ENCODE results near the gene SNPH. TPM values are rescaled to one million over a fixed set of nuclear protein-coding genes. Genes with fewer than 3 reads are reported as not detected.

Gene SNPH
- polyA plus RNA-seq, 1 donor, result 2.3 TPM

DNA sequence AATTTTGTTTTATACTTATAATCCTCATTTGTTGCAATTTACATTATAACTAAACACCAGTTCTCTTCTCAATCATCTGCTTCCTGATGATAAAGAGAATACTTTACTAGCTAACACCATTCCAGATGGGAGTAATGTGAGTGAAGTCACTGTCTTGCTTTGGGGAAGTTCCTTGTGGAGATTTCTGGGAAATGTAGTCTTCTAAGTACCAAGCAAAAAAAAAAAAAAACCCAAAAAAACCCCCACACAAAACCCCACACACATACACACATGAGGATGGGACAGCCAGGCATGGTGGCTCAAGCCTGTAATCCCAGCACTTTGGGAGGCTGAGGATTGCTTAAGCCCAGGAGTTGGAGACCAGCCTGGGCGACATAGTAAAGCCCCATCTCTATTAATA lies 2.2 kb upstream of the SNPH start:
- Histone ChIP-seq H3K9me3 (ENCODE audit: control insufficient read depth, low read depth, low read length) (no peaks in the 10 kb centered on the region), H3K4me3 (ENCODE audit: low read length) (no peak overlapping the region), H3K27me3 (ENCODE audit: control insufficient read depth, insufficient read depth, low read length) (no peaks in the 10 kb centered on the region), H3K4me1 (ENCODE audit: control insufficient read depth, insufficient read depth, low read length) (no peaks in the 10 kb centered on the region), H3K27ac (ENCODE audit: low read length) (no peak overlapping the region), H3K36me3 (ENCODE audit: control insufficient read depth, insufficient read depth, low read length) (no peaks in the 10 kb centered on the region)
- DNase-seq, result no peak
- WGBS (ENCODE audit: insufficient coverage, low lambda C conversion rate), result no CpG with 5 or more reads among the region's 1 CpG

- DNase-seq, result no peak
Measured at GRCh38 chr20:1264727-1265126, 1.4 kb upstream of the SNPH start.

DNA sequence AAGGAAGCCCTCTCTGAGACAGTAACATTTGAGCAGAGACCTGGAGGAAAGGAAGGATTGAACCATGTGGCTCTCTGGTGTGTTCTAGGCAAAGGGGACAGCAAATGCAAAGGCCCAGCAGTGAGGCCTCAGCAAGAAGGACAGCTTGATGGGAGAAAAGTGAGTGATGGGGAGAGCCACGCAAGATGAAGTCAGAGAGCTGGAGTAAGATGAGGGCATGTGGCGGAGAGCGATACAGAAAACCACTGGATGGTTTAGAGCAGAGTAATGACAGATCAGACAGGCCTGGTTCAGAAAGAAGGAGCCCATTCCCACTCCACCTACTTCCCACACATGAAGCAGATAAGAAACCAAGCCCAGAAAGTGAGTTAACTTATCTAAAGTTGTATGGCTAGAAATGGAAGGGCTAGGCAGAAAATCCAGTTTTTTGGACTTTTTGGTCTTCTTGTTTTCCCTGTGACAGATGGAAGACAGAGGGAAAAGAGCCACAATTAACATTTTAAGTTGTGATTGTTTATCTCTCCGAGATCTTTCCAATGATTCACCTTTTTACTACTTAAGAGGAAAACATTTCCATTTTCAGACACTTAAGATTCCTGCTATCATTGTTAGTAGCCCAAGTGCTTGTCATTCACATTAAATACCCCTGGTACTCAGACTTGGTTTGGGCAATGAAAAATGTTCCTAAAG lies 723 bp upstream of the SNPH start:
- WGBS (ENCODE audit: insufficient coverage, low lambda C conversion rate), result 60% methylated on average over 1 of the region's 4 CpGs
- Histone ChIP-seq H3K9me3 (ENCODE audit: control insufficient read depth, low read depth, low read length) (no peaks in the 10 kb centered on the region), H3K27ac (ENCODE audit: low read length) (no peak overlapping the region), H3K27me3 (ENCODE audit: control insufficient read depth, insufficient read depth, low read length) (no peaks in the 10 kb centered on the region), H3K4me1 (ENCODE audit: control insufficient read depth, insufficient read depth, low read length) (no peaks in the 10 kb centered on the region), H3K4me3 (ENCODE audit: low read length) (no peak overlapping the region), H3K36me3 (ENCODE audit: control insufficient read depth, insufficient read depth, low read length) (no peaks in the 10 kb centered on the region)
- DNase-seq, result no peak

More at GRCh38 chr20:1264727-1265126, 1.4 kb upstream of the SNPH start:
- no peaks in the 10 kb centered on the region for H3K27me3 ChIP-seq (ENCODE audit: control insufficient read depth, insufficient read depth, low read length)
- no peak overlapping the region for H3K27ac ChIP-seq (ENCODE audit: low read length)
- no CpG with 5 or more reads among the region's 2 CpGs for WGBS (ENCODE audit: insufficient coverage, low lambda C conversion rate)
- H3K36me3 ChIP-seq (ENCODE audit: control insufficient read depth, insufficient read depth, low read length), result no peaks in the 10 kb centered on the region
- H3K4me3 ChIP-seq (ENCODE audit: low read length), result no peak overlapping the region
- no peaks in the 10 kb centered on the region for H3K9me3 ChIP-seq (ENCODE audit: control insufficient read depth, low read depth, low read length)
- H3K4me1 ChIP-seq (ENCODE audit: control insufficient read depth, insufficient read depth, low read length), result no peaks in the 10 kb centered on the region

DNA sequence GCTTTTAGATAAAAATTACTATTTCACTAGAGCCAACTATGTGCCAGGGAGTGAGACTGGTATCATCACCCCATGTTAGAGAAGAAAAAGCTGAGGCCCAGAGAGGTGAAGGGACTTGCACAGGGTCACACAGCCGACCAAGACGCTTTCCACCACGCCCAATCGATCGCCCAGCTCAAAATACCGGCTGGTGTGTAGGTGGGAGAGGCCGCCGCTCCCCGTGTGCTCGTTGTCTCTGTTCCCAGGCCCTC lies 253 bp upstream of the SNPH start:
- Histone ChIP-seq H3K27ac (ENCODE audit: low read length) (no peak overlapping the region), H3K4me1 (ENCODE audit: control insufficient read depth, insufficient read depth, low read length) (no peaks in the 10 kb centered on the region), H3K9me3 (ENCODE audit: control insufficient read depth, low read depth, low read length) (no peaks in the 10 kb centered on the region), H3K4me3 (ENCODE audit: low read length) (peak overlapping the region; percentile 45), H3K27me3 (ENCODE audit: control insufficient read depth, insufficient read depth, low read length) (no peaks in the 10 kb centered on the region), H3K36me3 (ENCODE audit: control insufficient read depth, insufficient read depth, low read length) (no peaks in the 10 kb centered on the region)
- DNase-seq, result no peak
- no CpG with 5 or more reads among the region's 10 CpGs for WGBS (ENCODE audit: insufficient coverage, low lambda C conversion rate)

- no peaks in the 10 kb centered on the region for H3K9me3 ChIP-seq (ENCODE audit: control insufficient read depth, low read depth, low read length)
- no peaks in the 10 kb centered on the region for H3K36me3 ChIP-seq (ENCODE audit: control insufficient read depth, insufficient read depth, low read length)
- WGBS (ENCODE audit: insufficient coverage, low lambda C conversion rate), result no CpG with 5 or more reads among the region's 8 CpGs
- DNase-seq, result no peak
- no peaks in the 10 kb centered on the region for H3K4me1 ChIP-seq (ENCODE audit: control insufficient read depth, insufficient read depth, low read length)
- H3K27ac ChIP-seq (ENCODE audit: low read length), result no peak overlapping the region
- no peak overlapping the region for H3K4me3 ChIP-seq (ENCODE audit: low read length)
- no peaks in the 10 kb centered on the region for H3K27me3 ChIP-seq (ENCODE audit: control insufficient read depth, insufficient read depth, low read length)
Measured at GRCh38 chr20:1267161-1267560, 1.1 kb downstream of the SNPH start.

GRCh38 chr20:1267809-1268374 lies 1.8 kb downstream of the SNPH start:
- no peak overlapping the region for H3K4me3 ChIP-seq (ENCODE audit: low read length)
- DNase-seq, result no peak
- no peak overlapping the region for H3K27ac ChIP-seq (ENCODE audit: low read length)

GRCh38 chr20:1269235-1269634 lies 3.1 kb downstream of the SNPH start:
- Histone ChIP-seq H3K27me3 (ENCODE audit: control insufficient read depth, insufficient read depth, low read length) (no peaks in the 10 kb centered on the region), H3K27ac (ENCODE audit: low read length) (no peak overlapping the region), H3K4me1 (ENCODE audit: control insufficient read depth, insufficient read depth, low read length) (no peaks in the 10 kb centered on the region), H3K9me3 (ENCODE audit: control insufficient read depth, low read depth, low read length) (no peaks in the 10 kb centered on the region), H3K4me3 (ENCODE audit: low read length) (no peak overlapping the region), H3K36me3 (ENCODE audit: control insufficient read depth, insufficient read depth, low read length) (no peaks in the 10 kb centered on the region)
- no peak for DNase-seq
- WGBS (ENCODE audit: insufficient coverage, low lambda C conversion rate), result no CpG with 5 or more reads among the region's 8 CpGs

More at GRCh38 chr20:1267809-1268374, 1.8 kb downstream of the SNPH start:
- Histone ChIP-seq H3K36me3 (ENCODE audit: control insufficient read depth, insufficient read depth, low read length) (no peaks in the 10 kb centered on the region), H3K27me3 (ENCODE audit: control insufficient read depth, insufficient read depth, low read length) (no peaks in the 10 kb centered on the region), H3K4me1 (ENCODE audit: control insufficient read depth, insufficient read depth, low read length) (no peaks in the 10 kb centered on the region), H3K9me3 (ENCODE audit: control insufficient read depth, low read depth, low read length) (no peaks in the 10 kb centered on the region)
- no CpG with 5 or more reads among the region's 3 CpGs for WGBS (ENCODE audit: insufficient coverage, low lambda C conversion rate)

GRCh38 chr20:1269850-1270249 lies 3.8 kb downstream of the SNPH start:
- H3K4me3 ChIP-seq (ENCODE audit: low read length), result no peak overlapping the region
- WGBS (ENCODE audit: insufficient coverage, low lambda C conversion rate), result no CpG with 5 or more reads among the region's 3 CpGs

DNA sequence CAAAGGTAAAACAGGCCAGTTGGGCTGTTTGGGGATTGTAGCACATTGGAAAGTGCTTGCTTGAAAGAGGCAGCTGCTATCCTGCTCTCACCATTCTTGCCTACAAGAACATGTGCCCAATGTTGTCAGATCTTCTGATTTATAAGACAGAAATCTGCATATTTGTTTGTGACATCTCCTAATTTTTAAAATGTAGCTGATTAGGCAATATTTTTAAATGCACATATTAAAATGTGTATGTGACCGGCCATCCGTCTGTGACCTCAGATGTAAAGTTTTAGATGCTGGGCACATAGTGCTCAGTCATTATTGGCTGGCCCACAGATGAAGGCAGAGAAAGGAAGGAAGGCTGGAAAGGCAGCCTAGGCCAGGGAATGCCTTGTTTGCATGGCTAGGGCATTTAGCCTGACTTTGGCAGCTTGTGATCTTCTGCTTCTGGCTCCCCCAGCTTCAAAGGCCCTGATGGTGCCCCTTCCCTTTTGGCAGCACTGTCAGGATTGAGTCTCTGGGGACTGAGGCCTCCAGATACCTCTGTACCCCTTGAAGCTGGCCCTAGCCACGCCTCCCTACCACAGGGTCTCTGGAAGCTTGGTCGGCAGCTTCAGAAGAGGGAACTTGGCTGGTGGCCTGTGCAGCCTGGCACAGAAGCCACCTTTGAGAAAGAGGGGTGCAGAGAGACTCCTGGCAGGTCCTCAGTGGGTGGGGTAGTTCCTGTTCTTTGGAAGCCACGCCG lies 6.4 kb downstream of the SNPH start:
- H3K4me1 ChIP-seq (ENCODE audit: control insufficient read depth, insufficient read depth, low read length), result no peaks in the 10 kb centered on the region
- no peaks in the 10 kb centered on the region for H3K27me3 ChIP-seq (ENCODE audit: control insufficient read depth, insufficient read depth, low read length)
- H3K36me3 ChIP-seq (ENCODE audit: control insufficient read depth, insufficient read depth, low read length), result no peaks in the 10 kb centered on the region
- no peak overlapping the region for H3K27ac ChIP-seq (ENCODE audit: low read length)
- no peaks in the 10 kb centered on the region for H3K9me3 ChIP-seq (ENCODE audit: control insufficient read depth, low read depth, low read length)
- DNase-seq, result no peak
- no CpG with 5 or more reads among the region's 6 CpGs for WGBS (ENCODE audit: insufficient coverage, low lambda C conversion rate)
- no peak overlapping the region for H3K4me3 ChIP-seq (ENCODE audit: low read length)

More at GRCh38 chr20:1269850-1270249, 3.8 kb downstream of the SNPH start:
- Histone ChIP-seq H3K27me3 (ENCODE audit: control insufficient read depth, insufficient read depth, low read length) (no peaks in the 10 kb centered on the region), H3K9me3 (ENCODE audit: control insufficient read depth, low read depth, low read length) (no peaks in the 10 kb centered on the region), H3K27ac (ENCODE audit: low read length) (no peak overlapping the region), H3K4me1 (ENCODE audit: control insufficient read depth, insufficient read depth, low read length) (no peaks in the 10 kb centered on the region), H3K36me3 (ENCODE audit: control insufficient read depth, insufficient read depth, low read length) (no peaks in the 10 kb centered on the region)
- no peak for DNase-seq

GRCh38 chr20:1273366-1273765 lies 7.3 kb downstream of the SNPH start:
- Histone ChIP-seq H3K27ac (ENCODE audit: low read length) (no peak overlapping the region), H3K9me3 (ENCODE audit: control insufficient read depth, low read depth, low read length) (no peaks in the 10 kb centered on the region), H3K36me3 (ENCODE audit: control insufficient read depth, insufficient read depth, low read length) (no peaks in the 10 kb centered on the region), H3K4me3 (ENCODE audit: low read length) (no peak overlapping the region), H3K4me1 (ENCODE audit: control insufficient read depth, insufficient read depth, low read length) (no peaks in the 10 kb centered on the region), H3K27me3 (ENCODE audit: control insufficient read depth, insufficient read depth, low read length) (no peaks in the 10 kb centered on the region)
- DNase-seq, result no peak
- whole genome bisulfite sequencing (ENCODE audit: insufficient coverage, low lambda C conversion rate), result 100% methylated on average over 1 of the region's 2 CpGs
